HCT116 (cell line): ENCODE results near the gene HLA-DMA.

Experiments
- EGR1 ChIP-seq: IDR thresholded peaks from 2 replicates; pipeline ENCODE4 v1.6.1; 2012; ENCODE audit warnings: low read depth
- EZH2phosphoT487 ChIP-seq: fragments of 200-600 bp; IDR thresholded peaks from 2 replicates; pipeline ENCODE4 v1.6.1; 2018; ENCODE audit warnings: antibody characterized with exemption, borderline replicate concordance
- POLR2AphosphoS5 ChIP-seq: IDR thresholded peaks from 2 replicates; pipeline ENCODE4 v1.6.1; 2011; ENCODE audit warnings: mild to moderate bottlenecking, low read depth, low read length, moderate library complexity

DNA sequence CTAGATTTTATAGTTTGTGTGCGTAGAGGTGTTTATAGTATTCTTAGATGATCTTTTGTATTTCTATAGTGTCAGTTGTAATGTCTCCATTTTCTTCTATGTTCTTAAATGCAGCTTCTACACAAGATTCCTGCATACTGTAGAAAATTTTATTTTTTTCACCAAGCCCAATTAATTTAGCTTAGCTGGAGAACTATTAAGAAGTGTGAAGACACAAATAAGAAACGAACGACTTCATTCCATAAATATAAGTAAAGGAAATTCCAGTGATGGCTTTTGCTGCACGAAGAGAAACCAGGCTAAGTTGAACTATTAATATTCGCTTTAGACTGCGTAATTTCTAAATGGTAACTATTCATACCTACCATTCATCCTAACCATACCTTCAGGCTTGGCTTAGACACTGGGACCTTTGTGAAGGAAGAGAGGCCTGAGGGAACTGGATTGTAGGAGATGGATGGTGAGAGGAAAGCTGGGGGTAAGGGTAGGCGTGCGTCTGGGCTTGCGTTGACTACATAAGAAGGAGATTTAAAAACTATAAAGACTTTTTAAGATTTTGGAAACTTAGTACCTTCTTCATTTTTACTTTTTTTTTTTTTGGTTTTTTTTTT, 40.6 kb upstream of the HLA-DMA start:
- no peak for TF ChIP-seq EZH2phosphoT487
- no peak for TF ChIP-seq EGR1
- no peak for TF ChIP-seq POLR2AphosphoS5
